ENCODE data around the gene FARP2.
A peak's percentile ranks its signal among the peaks of the same experiment; 100 is the strongest.
"Not testable (repeated sequence)": the region's sequence is repeated elsewhere in the genome, so short reads cannot be mapped to it uniquely, and the experiment has no call there.

Gene FARP2

GRCh38 chr2:241412144-241412543 lies 56.1 kb downstream of the FARP2 start:
- no peak for DNase-seq

GRCh38 chr2:241413501-241413900 lies 57.4 kb downstream of the FARP2 start:
- not testable (repeated sequence) for DNase-seq

GRCh38 chr2:241413929-241414580 lies 58.0 kb downstream of the FARP2 start:
- DNase-seq = no peak

GRCh38 chr2:241415196-241415595 lies 59.1 kb downstream of the FARP2 start:
- DNase-seq = no peak

GRCh38 chr2:241417626-241418025 lies 61.5 kb downstream of the FARP2 start:
- DNase-seq = peak; percentile 42

GRCh38 chr2:241421330-241421729 lies 65.2 kb downstream of the FARP2 start:
- DNase-seq = no peak

GRCh38 chr2:241421942-241422341 lies 65.9 kb downstream of the FARP2 start:
- DNase-seq = not testable (repeated sequence)

GRCh38 chr2:241422350-241422749 lies 66.3 kb downstream of the FARP2 start:
- DNase-seq = no peak

- DNase-seq = not testable (repeated sequence)
Measured at GRCh38 chr2:241423489-241423888, 67.4 kb downstream of the FARP2 start.

GRCh38 chr2:241425368-241425767 lies 69.3 kb downstream of the FARP2 start:
- no peak for DNase-seq

- DNase-seq = no peak
Measured at GRCh38 chr2:241430178-241430577, 74.1 kb downstream of the FARP2 start.

GRCh38 chr2:241432824-241433448 lies 76.9 kb downstream of the FARP2 start:
- peak; percentile 40 for DNase-seq

- DNase-seq = no peak
Measured at GRCh38 chr2:241437179-241437578, 81.1 kb downstream of the FARP2 start.

GRCh38 chr2:241441492-241441891 lies 85.4 kb downstream of the FARP2 start:
- no peak for DNase-seq

GRCh38 chr2:241443486-241444223 lies 87.6 kb downstream of the FARP2 start:
- DNase-seq = peak; percentile 47

GRCh38 chr2:241445426-241445825 lies 89.3 kb downstream of the FARP2 start:
- no peak for DNase-seq

- DNase-seq = not testable (repeated sequence)
Measured at GRCh38 chr2:241450092-241450491, 94.0 kb downstream of the FARP2 start.

GRCh38 chr2:241451840-241452506 lies 95.9 kb downstream of the FARP2 start:
- DNase-seq = no peak

GRCh38 chr2:241453919-241454318 lies 97.8 kb downstream of the FARP2 start:
- not testable (repeated sequence) for DNase-seq

- DNase-seq = no peak
Measured at GRCh38 chr2:241454837-241455485, 98.9 kb downstream of the FARP2 start.

GRCh38 chr2:241456546-241456945 lies 100.5 kb downstream of the FARP2 start:
- DNase-seq = no peak

- no peak for DNase-seq
Measured at GRCh38 chr2:241458687-241459086, 102.6 kb downstream of the FARP2 start.

- DNase-seq = no peak
Measured at GRCh38 chr2:241459520-241459919, 103.4 kb downstream of the FARP2 start.

All from NCI-H510A (cell line).